Peyer's patch (tissue), 4 donors: ENCODE measurements around the gene ABCA10.

Source experiments
- CTCF ChIP-seq, 6 experiments: fragments of 450-650 bp in 4 of 6; fragments of 200-600 bp in 2 of 6; sonication (generic) in 1 of 6; IDR thresholded peaks; one replicate each; pipeline ENCODE4 v1.5.1; 2017 to 2019; ENCODE audit warnings: antibody characterized with exemption in 6 of 6, mild to moderate bottlenecking in 3 of 6, moderate library complexity in 1 of 6
- POLR2A ChIP-seq, 2 donors: fragments of 450-650 bp; IDR thresholded peaks; one replicate each; pipeline ENCODE4 v1.5.1; 2017; ENCODE audit warnings: antibody characterized with exemption in 2 of 2, mild to moderate bottlenecking in 2 of 2, moderate library complexity in 2 of 2

DNA sequence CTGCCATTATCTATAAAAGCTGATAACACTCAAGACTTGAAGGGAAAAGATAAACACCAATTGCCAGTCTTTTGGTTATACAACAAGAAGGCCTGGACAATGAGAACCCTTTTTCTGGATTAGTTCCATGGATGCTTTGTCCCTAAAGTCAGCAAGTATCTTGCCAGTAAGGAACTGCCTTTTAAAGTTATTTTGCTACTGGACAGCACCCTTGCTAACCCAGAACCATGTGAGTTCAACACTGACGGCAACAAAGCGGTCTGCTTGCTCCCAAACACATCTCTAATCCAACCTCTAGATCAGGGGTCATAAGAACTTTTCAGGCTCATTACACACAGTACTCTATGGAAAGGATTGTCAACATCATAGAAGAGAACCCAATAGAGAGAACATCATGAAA, 61.7 kb downstream of the ABCA10 start:
- no peak for TF ChIP-seq CTCF (IDR thresholded peaks at IDR 0.05)
- no peak for TF ChIP-seq POLR2A (IDR thresholded peaks at IDR 0.05)
